GM12872 (cell line): Measurements from ENCODE around the gene ALG11.
A peak's percentile ranks its signal among the peaks of the same experiment; 100 is the strongest.

Experiments used
- TF ChIP-seq, protein P1 (sequence below): IDR thresholded peaks from 3 replicates; pipeline ENCODE4 v1.5.1; 2011; ENCODE audit warnings: low read depth, mild to moderate bottlenecking, low read length, moderate library complexity; ENCODE audit not compliant: insufficient read depth

Gene ALG11

DNA sequence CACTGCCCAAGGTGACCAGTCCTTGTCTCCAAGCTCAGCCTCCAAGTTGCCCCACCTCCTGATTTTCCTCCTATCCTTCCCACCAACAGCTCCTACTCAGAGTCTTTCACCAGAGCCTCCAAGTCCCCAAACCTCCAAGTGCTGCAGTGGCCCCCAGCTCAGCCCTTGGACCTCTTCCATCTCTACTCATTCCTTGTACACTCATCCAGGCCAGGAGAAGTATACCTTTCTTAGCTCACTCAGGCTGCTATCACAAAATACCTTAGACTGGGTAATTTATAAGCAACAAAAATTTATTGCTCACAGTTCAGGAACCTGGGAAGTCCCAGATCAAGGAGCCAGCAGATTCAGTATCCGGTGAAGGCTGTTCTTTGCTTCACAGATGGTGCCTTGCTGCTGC, 12.3 kb upstream of the ALG11 start:
- TF ChIP-seq, protein P1, sequence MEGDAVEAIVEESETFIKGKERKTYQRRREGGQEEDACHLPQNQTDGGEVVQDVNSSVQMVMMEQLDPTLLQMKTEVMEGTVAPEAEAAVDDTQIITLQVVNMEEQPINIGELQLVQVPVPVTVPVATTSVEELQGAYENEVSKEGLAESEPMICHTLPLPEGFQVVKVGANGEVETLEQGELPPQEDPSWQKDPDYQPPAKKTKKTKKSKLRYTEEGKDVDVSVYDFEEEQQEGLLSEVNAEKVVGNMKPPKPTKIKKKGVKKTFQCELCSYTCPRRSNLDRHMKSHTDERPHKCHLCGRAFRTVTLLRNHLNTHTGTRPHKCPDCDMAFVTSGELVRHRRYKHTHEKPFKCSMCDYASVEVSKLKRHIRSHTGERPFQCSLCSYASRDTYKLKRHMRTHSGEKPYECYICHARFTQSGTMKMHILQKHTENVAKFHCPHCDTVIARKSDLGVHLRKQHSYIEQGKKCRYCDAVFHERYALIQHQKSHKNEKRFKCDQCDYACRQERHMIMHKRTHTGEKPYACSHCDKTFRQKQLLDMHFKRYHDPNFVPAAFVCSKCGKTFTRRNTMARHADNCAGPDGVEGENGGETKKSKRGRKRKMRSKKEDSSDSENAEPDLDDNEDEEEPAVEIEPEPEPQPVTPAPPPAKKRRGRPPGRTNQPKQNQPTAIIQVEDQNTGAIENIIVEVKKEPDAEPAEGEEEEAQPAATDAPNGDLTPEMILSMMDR = no peak

DNA sequence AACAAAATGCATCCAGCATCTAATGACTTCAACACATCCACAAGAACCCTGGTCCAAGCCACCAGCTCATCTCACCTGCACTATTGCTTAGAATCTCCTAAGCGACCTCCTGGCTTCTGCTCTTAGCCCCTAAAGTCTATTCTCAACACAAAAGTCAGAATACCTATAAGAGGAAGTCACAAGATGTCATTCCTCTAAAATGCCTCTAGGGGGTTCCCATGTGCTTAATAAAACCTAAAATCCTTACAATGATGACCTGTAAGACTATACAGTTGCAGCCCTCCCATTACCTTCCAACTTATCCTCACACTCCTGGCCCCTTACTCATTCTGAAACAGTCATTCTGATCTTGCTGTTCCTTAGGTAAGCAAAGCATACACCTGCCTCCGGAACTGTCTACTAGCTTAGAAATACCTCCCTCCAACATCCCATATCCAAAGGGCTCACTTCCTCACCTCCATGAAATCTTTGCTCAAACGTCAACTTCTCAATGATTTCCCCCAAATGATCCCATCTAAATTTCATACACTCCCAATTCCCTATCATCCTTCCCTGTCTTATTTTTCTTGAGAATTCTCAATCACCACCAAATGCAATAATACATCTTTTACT, 11.0 kb upstream of the ALG11 start:
- TF ChIP-seq, protein P1 = peak; percentile 78

DNA sequence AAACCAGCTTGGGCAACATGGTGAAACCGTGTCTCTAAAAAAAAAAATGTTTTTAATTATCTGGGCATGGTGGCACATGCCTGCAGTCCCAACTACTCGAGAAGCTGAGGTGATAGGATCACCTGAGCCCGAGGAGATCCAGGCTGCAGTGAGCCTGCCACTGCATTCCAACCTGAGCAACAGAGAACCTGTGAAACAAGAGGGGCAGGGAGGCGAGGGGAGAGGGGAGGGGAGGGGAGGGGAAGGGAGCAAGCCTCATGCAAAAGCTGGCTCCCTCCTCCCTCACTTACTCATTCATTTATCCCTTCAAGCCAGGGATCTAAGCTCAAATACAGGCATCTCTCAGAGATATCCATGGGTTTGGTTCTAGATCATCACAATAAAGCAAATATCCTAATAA, 9.8 kb upstream of the ALG11 start:
- TF ChIP-seq, protein P1 = no peak

DNA sequence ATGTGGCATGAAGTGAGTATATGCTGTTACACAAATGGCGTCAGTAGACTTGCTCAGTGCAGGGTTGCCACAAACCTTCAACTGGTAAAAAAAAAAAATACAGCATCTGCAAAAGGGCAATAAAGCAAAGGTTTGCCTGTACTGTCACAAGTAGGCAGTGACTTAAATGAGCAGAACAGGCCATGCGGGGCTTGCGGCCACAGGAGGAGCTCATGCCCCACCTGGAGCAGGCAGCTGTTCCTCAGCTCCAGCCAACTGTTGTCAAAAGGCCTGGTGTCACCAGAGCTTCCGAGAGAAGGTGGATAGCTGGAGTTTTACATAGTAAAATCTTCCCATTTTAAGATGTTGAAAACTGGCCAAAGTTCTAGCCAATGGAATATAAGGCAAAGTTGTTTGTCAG, 8.7 kb upstream of the ALG11 start:
- TF ChIP-seq, protein P1 = no peak

DNA sequence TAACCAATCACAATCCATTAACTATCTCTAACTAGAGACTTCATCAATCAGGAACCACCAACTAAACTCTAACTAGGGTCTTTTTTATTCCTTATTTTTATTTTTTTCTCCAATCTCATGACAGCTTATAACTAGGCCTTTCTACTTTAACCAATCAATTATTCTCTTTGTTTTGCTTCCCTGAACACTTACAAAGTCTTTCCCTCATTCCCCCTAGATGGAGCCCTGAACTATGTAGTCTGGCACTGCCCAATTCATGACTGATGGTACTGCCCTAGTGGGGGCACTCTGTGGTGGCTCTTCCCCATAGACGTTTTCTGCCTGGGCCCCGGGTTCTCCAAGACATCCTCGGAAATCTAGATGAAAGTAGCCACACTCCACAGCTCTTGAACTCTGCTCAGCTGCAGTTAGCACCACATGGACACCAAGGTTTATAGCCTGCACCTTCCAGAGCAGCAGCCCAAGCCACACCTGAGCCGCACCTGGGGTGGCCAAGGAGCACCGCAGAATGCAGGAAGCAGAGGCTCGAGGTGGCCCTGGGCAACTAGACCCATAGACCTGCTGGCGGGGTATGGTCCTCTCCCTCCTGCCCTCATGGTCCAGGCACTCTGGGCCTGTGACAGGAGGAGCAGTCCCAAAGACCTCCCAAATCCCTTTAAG, 7.6 kb upstream of the ALG11 start:
- TF ChIP-seq, protein P1 = no peak

DNA sequence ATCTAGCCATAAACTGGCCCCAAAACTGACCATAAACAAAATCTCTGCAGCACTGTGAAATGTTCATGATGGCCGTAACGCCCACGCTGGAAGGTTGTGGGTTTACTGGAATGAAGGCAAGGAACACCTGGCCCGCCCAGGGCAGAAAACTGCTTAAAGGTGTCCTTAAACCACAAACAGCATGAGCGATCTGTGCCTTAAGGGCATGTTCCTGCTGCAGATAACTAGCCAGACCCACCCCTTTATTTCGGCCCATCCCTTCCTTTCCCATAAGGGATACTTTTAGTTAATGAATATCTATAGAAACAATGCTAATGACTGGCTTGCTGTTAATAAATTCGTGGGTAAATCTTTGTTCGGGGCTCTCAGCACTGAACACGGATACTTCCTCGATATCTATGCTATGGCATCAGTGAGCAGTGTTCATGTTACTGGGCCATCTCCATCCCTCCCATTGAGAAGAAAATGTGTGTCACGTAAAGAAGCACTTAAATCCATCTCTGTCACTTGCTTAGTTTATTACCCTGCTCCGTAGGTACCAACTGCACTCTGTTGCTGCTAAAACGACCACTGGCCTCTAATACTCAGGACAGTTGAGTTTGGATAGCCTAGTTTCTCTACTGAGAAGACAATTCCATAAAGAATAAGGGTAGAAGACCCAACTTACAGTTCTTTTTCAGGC, 6.2 kb upstream of the ALG11 start:
- TF ChIP-seq, protein P1 = no peak

DNA sequence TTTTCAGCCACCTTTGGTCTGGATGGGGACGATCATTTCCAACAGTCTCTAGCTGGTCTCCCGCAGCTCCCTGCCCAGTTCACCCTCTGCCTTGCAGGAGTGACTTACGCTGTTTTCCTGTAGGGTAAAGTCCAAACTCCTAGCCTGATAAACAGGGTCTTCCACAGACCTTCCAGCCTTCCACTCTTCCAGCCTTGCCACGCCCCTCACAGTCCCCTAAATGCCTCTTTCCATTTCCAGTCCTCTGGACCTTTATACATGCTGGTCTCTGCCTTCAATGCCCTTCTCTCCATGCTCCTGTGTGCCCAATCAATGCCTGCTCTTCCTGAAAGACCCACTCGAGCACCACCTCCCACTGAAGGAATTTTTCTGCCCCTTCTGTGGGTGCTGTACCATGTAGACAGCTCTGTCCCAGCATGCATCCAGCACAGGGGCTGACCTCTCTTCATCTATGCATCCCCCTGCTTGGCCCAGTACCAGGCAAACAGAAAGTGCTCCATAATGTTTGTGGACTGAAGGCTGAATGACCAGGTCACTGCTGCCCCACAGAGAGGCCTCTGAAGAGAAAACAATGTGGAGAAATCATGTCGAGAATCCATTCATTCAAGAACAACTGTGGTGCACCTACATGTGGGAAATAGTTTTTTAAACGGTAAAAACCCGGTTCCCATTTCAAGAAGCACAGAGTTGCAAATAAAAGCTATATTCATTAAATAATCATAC, 5.5 kb upstream of the ALG11 start:
- TF ChIP-seq, protein P1 = no peak
